HG03103 (cell line): Measurements from ENCODE around the gene BIN2.

Experiments
- ATAC-seq: cut with Tn5 transposase; IDR thresholded peaks from one replicate; pipeline ENCODE4 v1.9.1; 2021; ENCODE audit warnings: low read depth; ENCODE audit not compliant: unreplicated experiment

The BIN2 gene

DNA sequence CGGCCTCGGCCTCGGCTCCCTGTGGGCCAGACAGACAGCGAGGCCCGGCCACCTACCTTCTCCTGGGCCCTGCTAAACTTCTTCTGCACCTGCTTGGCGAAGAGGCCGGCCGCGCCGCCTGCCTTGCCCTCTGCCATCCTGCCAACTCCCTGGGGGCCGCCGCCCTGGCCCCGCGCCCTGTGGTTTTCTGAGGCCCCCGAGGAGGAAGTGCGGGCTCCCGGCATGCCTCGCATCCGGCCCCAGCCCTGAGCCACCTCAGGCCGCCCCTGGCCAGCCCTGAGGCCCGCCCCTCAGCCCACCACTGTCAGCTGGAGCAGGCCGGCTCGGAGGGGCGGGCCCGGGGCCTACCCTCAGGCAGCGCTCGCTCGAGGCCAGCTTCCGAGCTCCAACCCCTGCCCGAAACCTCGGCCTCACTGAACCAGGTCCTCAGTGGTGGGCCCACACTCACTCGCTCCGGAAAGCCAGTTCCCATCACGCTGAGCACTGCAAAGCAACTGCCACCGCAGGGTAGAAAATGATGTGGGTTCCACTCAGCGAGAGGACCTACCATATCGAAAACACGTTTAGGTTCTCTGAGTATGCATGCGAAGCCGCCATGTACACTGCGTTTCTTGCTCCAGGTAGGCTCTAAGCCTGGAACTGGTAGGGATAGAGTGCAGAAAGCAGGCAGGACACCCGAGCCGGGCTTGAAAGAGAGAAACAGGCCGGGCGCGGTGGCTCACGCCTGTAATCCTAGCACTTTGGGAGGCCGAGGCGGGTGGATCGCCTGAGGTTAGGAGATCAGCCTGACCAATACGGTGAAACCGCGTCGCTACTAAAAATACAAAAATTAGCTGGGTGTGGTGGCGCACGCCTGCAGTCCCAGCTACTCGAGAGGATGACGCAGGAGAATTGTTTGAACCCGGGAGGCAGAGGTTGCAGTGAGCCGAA lies at the start of gene BIN2:
TSS of gene BIN2 (minus strand) at position 209 of the 930 bp plus-strand sequence. CDS start at position 137, 72 bp downstream.
- peak; percentile 47 for ATAC-seq

- no peak for ATAC-seq
Measured at GRCh38 chr12:51373187-51373586, 49.2 kb upstream of the BIN2 start.

- ATAC-seq, result no peak
Measured at GRCh38 chr12:51372021-51372420, 48.0 kb upstream of the BIN2 start.

DNA sequence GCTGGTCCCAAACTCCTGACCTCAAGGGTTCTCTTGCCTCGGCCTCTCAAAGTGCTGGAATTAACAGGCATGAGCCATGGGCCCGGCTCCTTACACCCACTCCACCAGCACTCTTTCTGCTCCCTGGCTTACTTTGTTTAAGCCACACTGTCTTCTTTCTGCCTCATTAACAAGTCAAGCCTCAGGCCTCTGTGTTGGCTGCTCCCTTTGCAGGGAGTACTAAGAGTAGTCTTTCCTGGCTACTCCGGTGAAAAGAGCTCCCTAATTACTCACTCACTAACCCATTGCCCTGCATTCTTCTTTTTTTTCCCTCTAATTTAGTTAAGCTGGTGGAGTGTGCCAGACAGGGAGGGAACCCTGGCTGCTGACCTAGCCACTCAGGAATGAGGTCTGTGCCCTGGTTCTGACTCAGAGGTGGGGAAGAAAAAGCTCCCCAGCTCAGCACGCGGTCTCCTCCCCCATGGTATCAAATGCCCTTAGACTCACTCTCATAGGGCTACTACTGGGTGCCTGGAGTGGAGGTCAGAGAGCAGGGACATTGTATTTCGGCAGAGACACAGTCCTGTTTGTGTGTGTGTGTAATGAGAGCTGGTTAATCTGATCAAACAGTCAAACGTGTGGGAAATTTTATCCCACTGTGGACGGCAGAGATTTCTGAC lies 47.5 kb upstream of the BIN2 start:
- no peak for ATAC-seq

DNA sequence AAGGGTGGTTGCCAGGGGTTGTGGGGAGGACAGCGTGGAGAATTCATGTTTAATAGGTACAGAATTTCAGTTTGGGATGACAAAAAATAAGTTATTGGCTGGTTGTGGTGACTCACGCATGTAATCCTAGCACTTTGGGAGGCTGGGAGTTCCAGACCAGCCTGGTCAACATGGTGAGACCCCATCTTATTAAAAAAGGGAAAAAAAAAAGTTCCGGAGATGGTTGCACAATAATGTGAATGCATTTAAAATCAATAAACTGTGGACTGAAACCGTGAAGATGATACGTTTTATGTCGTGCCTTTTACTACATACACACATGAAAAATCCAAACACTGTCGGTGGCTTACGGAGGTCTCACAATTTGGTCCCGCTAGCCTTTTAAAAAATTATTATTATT lies 46.7 kb upstream of the BIN2 start:
- ATAC-seq, result no peak

GRCh38 chr12:51369581-51369980 lies 45.6 kb upstream of the BIN2 start:
- ATAC-seq, result no peak

DNA sequence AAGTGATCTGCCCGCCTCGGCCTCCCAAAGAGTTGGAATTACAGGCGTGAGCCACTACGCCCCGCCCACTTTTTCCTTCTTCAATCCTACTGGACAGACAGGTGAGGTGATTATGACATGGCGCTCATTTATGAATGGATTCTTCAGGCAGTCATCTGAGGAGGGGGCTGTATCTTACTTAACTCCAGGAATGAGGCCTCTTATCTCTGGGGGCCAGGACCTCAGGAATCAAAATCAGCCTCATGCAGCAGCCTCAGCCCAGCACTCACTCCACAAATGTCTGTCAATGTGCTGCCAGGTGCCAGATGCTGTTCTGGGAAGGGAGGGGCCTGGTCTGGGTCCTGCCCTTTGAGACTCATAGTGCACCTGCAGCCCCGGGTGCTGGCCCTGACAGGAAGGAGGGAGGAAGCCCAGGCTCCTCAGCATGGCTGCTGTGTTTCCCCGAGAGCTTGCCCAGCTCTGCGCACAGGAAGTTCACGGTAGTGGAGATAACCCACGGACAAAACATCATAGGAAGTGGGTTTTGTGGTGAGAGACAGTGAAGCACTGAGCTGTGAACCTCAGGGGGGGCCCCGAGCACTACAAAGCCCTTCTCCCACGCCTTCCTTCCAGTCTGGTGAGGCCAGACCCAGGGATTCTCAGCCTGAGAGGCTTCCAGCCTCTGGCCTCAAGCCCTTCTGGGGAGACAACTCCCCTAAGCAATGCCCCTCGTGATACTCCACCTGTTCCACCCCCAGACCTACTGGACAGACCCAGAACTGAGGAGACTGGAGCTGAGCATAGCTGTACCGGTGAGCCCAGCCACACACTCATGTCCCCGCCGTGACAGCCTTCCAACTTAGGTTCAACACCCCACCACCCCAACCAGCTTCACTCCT lies 44.9 kb upstream of the BIN2 start:
- ATAC-seq, result peak; percentile 97

DNA sequence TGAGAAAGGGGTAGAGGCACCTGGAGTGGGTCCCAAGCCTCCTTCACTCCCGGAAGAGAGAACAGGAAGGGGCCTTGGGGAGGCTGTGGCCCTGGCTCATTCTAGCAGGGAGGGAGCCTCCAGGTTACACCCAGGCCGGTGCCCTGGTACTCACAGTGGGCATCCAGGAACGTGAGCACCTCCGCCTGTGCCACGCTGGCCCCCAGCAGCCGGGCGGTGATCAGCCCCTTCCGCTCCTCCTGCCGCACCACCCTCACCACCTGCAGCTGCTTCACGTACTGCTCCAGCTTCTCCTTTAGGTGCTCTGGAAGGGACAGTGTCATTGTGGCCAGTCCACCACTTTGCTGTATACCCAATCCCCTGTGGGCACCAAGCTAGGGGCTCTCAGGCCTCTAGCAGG lies 41.3 kb upstream of the BIN2 start:
- ATAC-seq, result no peak

GRCh38 chr12:51364001-51364400 lies 40.0 kb upstream of the BIN2 start:
- ATAC-seq, result no peak

GRCh38 chr12:51362747-51363342 lies 38.9 kb upstream of the BIN2 start:
- ATAC-seq, result no peak

GRCh38 chr12:51362307-51362706 lies 38.3 kb upstream of the BIN2 start:
- no peak for ATAC-seq

DNA sequence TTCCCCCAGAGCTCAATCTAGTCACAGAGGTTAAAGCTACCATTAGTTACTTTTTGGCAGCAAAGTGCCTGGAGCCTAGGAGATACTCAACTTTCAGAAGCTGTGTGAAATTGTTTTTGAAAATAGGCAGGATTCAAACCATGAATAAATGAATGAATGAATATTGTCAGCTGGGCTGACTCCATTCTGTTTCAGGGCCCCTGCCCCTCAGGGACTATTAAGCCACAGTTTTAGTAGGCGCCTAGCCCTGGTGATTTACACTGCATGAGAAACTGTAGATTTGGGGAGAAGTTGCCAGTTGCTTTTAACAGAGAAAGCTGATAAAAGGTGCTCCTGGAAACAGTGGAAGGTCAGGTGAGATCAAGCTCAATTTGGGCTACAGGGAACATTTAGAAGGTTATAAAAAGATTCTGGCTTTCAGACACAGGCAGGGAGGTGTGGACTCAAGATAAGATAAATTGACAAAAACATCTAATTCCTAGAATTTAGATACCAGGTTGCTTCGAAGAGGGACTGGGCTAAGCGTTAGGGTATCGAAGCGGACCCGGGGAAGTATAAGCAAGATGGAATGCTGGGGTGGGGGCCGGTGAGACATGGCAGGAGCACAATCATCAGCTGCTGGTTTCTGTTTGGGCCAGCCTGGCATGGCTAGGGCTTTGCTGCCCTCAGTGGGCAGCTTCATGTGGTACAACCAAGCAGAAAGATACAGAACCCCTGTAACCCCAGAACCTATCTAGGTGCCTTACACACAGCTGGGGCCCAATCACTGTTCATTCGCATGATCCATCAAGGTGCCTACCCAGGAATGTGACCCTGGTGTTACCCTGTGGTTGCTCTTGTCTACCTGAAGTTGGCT lies 37.4 kb upstream of the BIN2 start:
- no peak for ATAC-seq

DNA sequence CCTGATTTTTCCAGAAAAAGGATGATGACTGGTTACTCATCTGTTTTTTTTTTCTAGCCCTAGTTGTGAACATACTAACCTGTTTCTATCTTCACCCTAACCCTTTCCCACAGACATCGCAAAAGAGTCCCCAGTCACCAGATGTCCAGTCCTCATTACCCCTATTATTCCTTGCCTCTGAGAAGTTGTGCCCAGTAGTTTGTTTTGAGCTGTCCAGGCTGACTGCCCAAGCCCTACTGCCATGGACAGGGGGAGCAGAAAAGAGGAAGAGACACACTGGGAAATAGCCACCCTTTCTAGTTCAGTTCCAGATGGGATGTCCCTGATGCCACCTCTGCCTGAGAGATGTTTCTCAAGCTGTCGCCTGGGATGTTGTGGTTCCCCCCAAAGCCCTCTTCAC lies 36.3 kb upstream of the BIN2 start:
- ATAC-seq, result no peak

DNA sequence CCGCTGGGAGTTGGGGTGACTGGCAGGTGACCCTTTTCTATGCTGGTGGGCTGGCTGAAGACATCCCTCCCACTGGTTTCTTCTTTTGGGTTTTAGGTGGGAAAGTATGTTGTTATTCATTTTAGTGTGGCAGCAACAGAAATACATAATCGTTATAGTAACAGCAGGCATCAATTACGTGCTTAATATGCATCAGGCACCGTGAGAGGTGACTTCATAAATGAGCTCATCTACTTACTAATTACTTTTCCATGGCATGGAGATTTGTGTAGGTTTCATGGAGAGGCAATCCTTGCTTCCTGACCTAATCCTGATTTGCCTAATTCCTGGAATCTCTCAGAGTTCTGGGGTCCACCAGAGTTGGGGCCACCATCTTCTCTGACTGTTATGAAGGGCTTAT lies 35.9 kb upstream of the BIN2 start:
- ATAC-seq, result no peak

GRCh38 chr12:51358496-51358895 lies 34.5 kb upstream of the BIN2 start:
- ATAC-seq, result no peak

- ATAC-seq, result no peak
Measured at GRCh38 chr12:51357374-51358047, 33.5 kb upstream of the BIN2 start.

GRCh38 chr12:51351913-51352532 lies 28.0 kb upstream of the BIN2 start:
- no peak for ATAC-seq

DNA sequence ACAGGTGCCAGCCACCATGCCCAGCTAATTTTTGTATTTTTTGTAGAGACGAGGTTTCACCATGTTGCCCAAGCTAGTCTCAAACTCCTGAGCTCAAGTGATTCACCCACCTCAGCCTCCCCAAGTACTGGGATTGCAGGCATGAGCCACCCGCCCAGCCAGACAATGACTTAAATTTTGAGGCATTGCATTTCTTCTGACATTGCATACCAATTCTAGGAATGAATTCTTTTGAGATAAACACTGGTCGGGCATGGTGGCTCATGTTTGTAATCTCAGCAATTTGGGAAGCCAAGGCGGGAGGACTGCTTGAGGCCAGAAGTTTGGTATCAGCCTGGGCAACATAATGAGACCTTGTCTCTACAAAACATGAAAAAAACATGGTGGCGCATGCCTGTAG lies 25.1 kb upstream of the BIN2 start:
- ATAC-seq, result no peak

- ATAC-seq, result no peak
Measured at GRCh38 chr12:51348116-51348515, 24.1 kb upstream of the BIN2 start.
